ENCODE results near the gene MESP2.

DNA sequence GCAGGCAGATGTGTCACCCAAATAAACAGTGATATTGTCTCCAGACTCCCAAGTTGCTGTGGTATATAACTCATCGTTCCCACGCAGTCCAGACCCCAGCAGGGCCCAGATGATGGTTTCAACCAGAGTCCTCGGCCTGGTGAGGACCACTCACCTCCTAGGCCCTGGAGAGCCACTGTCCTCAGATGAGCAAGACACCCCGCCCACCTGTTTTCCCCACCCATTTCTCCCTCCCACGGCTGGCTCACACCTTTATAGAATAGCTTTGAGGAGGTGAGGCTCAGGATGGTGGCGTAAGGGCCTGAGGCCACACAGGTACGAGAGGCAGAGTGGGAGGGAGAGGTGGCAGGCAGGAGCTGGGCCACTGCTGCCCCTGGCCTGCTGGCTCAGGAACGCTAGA lies 32.5 kb upstream of the MESP2 start:
- TF ChIP-seq, protein P1, sequence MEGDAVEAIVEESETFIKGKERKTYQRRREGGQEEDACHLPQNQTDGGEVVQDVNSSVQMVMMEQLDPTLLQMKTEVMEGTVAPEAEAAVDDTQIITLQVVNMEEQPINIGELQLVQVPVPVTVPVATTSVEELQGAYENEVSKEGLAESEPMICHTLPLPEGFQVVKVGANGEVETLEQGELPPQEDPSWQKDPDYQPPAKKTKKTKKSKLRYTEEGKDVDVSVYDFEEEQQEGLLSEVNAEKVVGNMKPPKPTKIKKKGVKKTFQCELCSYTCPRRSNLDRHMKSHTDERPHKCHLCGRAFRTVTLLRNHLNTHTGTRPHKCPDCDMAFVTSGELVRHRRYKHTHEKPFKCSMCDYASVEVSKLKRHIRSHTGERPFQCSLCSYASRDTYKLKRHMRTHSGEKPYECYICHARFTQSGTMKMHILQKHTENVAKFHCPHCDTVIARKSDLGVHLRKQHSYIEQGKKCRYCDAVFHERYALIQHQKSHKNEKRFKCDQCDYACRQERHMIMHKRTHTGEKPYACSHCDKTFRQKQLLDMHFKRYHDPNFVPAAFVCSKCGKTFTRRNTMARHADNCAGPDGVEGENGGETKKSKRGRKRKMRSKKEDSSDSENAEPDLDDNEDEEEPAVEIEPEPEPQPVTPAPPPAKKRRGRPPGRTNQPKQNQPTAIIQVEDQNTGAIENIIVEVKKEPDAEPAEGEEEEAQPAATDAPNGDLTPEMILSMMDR (IDR thresholded peaks at IDR 0.05), result no peak
- no peak for TF ChIP-seq POLR2A (IDR thresholded peaks at IDR 0.05)
- TF ChIP-seq EP300 (IDR thresholded peaks at IDR 0.05), result no peak

Data from ovary (tissue), 3 donors.